ENCODE data around the gene CADPS2. TPM values are rescaled to one million over a fixed set of nuclear protein-coding genes. Genes with fewer than 3 reads are reported as not detected.

Gene CADPS2
- total and polyA plus RNA-seq, 2 of the 8 experiments (the other 6 are each of a cell fraction or from before 2014, with no cell fraction given): 8.9 to 22.3 TPM

- Histone ChIP-seq H3K27me3 (replicated peaks in 1 of 4; ENCODE audit: control insufficient read depth in 3 of 4, extremely low read depth in 1 of 4, insufficient read depth in 3 of 4, low read length in 3 of 4) (no peaks in the 10 kb centered on the region), H4K5ac (ENCODE audit: insufficient read length, low read depth, low read length) (no peak overlapping the region), H3K14ac (ENCODE audit: insufficient read length) (no peak overlapping the region), H3K4me1 (replicated peaks in 1 of 4; ENCODE audit: control insufficient read depth in 3 of 4, insufficient read depth in 4 of 4, low read length in 3 of 4) (peaks cover 0 to 3% (median 0%) of the 10 kb centered on the region in 4 experiments; a peak in 1 of 7 replicates), H2AK5ac (ENCODE audit: low read depth, low read length) (no peak overlapping the region), H3K9me3 (ENCODE audit: insufficient read depth in 2 of 2, low read depth in 1 of 2, low read length in 1 of 2) (no peaks in the 10 kb centered on the region), H2BK20ac (ENCODE audit: low read length) (no peak overlapping the region), H3K79me1 (ENCODE audit: low read depth, low read length) (no peaks in the 10 kb centered on the region), H4K20me1 (replicated peaks in 1 of 2; ENCODE audit: control insufficient read depth in 1 of 2, insufficient read depth in 2 of 2, low read length in 2 of 2) (no peaks in the 10 kb centered on the region), H3K36me3 (ENCODE audit: control insufficient read depth in 2 of 4, insufficient read depth in 4 of 4, low read length in 3 of 4) (no peaks in the 10 kb centered on the region), H3K23me2 (ENCODE audit: low read depth, low read length) (no peaks in the 10 kb centered on the region), H4K8ac (ENCODE audit: extremely low read depth, insufficient read depth, low read length) (no peak overlapping the region), H3K9ac (replicated peaks in 1 of 4; ENCODE audit: extremely low read depth in 1 of 4, low read depth in 3 of 4, low read length in 3 of 4) (no peak overlapping the region), H4K91ac (replicated peaks; ENCODE audit: insufficient read length, low read length) (no peak overlapping the region), H3K56ac (replicated peaks; ENCODE audit: insufficient read length, low read depth, low read length) (no peak overlapping the region), H3K23ac (ENCODE audit: insufficient read length) (no peak overlapping the region), H3K4me2 (ENCODE audit: insufficient read depth in 1 of 2, low read depth in 2 of 2, low read length in 2 of 2) (no peak overlapping the region), H3K18ac (ENCODE audit: extremely low read depth, low read length) (no peak overlapping the region), H2BK120ac (replicated peaks; ENCODE audit: low read depth, low read length) (no peak overlapping the region), H2BK5ac (ENCODE audit: low read depth, low read length) (no peak overlapping the region), H3K79me2 (ENCODE audit: control insufficient read depth in 1 of 2, insufficient read depth in 2 of 2, low read length in 2 of 2) (no peaks in the 10 kb centered on the region), H3K27ac (ENCODE audit: low read depth, low read length) (no peak overlapping the region), H2AFZ (ENCODE audit: low read length) (no peak overlapping the region), H3K4ac (replicated peaks; ENCODE audit: insufficient read length, low read depth, low read length) (no peak overlapping the region), H2BK15ac (ENCODE audit: low read length) (no peak overlapping the region), H2BK12ac (ENCODE audit: low read depth, low read length) (no peak overlapping the region), H3K4me3 (ENCODE audit: extremely low read depth in 1 of 4, insufficient read depth in 2 of 4, low read depth in 3 of 4, low read length in 4 of 4) (no peak overlapping the region)
- 100% methylated on average over 1 of the region's 1 CpG; no CpG with 5 or more reads in 1 of the 2 experiments for WGBS, 2 experiments (ENCODE audit: extremely low coverage in 1 of 2, insufficient coverage in 1 of 2, insufficient read length in 1 of 2, insufficient replicate concordance in 2 of 2, low coverage in 1 of 2, low lambda C conversion rate in 2 of 2, missing lambda C conversion rate in 1 of 2)
- no peak for FAIRE-seq
- TF ChIP-seq GABPA (IDR thresholded peaks at IDR 0.05; ENCODE audit: borderline replicate concordance, insufficient read depth, low read length) (no peak), SP4 (IDR thresholded peaks at IDR 0.05; ENCODE audit: low read length) (no peak)
- POLR2A ChIA-PET (ENCODE audit: partially characterized antibody): no interaction called here
- no peak for DNase-seq (ENCODE audit: low read depth in 1 of 2, low spot score in 2 of 2)
- CTCF ChIA-PET (ENCODE audit: partially characterized antibody): no interaction called here
Observed at GRCh38 chr7:122588621-122589020, 297.6 kb downstream of the CADPS2 start.

Data from H1 (cell line).